GM23338 (cell line): ENCODE measurements around the gene CCDC70. TPM values are rescaled to one million over a fixed set of nuclear protein-coding genes. Genes with fewer than 3 reads are reported as not detected.

ENCODE experiments used
- ATAC-seq: fragments of 200-7000 bp; cut with Tn5 transposase; 3 replicates; pipeline ENCODE4 v1.9.1; 2020
- DNase-seq: peaks from one replicate; pipeline ENCODE4 v3.0.0-alpha.2; 2015; ENCODE audit warnings: low spot score
- H2AFZ ChIP-seq: fragments of 200-600 bp; sonication (generic); 2 replicates; pipeline ENCODE4 v1.8.0; 2016; ENCODE audit warnings: antibody characterized with exemption, mild to moderate bottlenecking, moderate library complexity
- H3F3A ChIP-seq: fragments of 200-600 bp; sonication (generic); replicated peaks from 2 replicates; pipeline ENCODE4 v1.8.0; 2017; ENCODE audit warnings: antibody characterized with exemption, mixed run types, low read depth
- H3K27ac ChIP-seq: fragments of 200-600 bp; sonication (generic); 2 replicates; pipeline ENCODE4 v1.6.1; 2016; ENCODE audit warnings: low read depth
- H3K27me3 ChIP-seq: fragments of 200-600 bp; sonication (generic); 2 replicates; pipeline ENCODE4 v1.8.0; 2016; ENCODE audit warnings: mild to moderate bottlenecking, mixed run types, moderate library complexity; ENCODE audit not compliant: insufficient read depth
- H3K36me3 ChIP-seq: fragments of 200-600 bp; sonication (generic); 2 replicates; pipeline ENCODE4 v1.8.0; 2016; ENCODE audit warnings: mild to moderate bottlenecking; ENCODE audit not compliant: insufficient read depth
- H3K4me1 ChIP-seq: fragments of 200-600 bp; sonication (generic); 2 replicates; pipeline ENCODE4 v1.8.0; 2016; ENCODE audit warnings: mild to moderate bottlenecking, moderate library complexity; ENCODE audit not compliant: insufficient read depth
- H3K4me2 ChIP-seq: fragments of 200-600 bp; sonication (generic); 2 replicates; pipeline ENCODE4 v1.7.1; 2017; ENCODE audit warnings: mixed run types
- H3K4me3 ChIP-seq: fragments of 200-600 bp; sonication (generic); 2 replicates; pipeline ENCODE4 v1.6.1; 2016; ENCODE audit warnings: mixed run types
- H3K79me2 ChIP-seq: fragments of 200-600 bp; sonication (generic); replicated peaks from 2 replicates; pipeline ENCODE4 v1.8.0; 2017; ENCODE audit warnings: mild to moderate bottlenecking; ENCODE audit not compliant: insufficient read depth
- H3K9me2 ChIP-seq: fragments of 200-600 bp; sonication (generic); 2 replicates; pipeline ENCODE4 v1.8.0; 2017; ENCODE audit not compliant: insufficient read depth
- H4K20me1 ChIP-seq: fragments of 200-600 bp; sonication (generic); replicated peaks from 2 replicates; pipeline ENCODE4 v1.8.0; 2017; ENCODE audit warnings: mild to moderate bottlenecking; ENCODE audit not compliant: insufficient read depth
- H3K27ac Mint-ChIP-seq: 2 replicates; pipeline ENCODE4 v1.8.0; 2020; ENCODE audit warnings: inconsistent platforms, mild to moderate bottlenecking, moderate library complexity, mixed read lengths
- H3K27me3 Mint-ChIP-seq: 3 replicates; pipeline ENCODE4 v1.8.0; 2022; ENCODE audit warnings: low read depth, mild to moderate bottlenecking, moderate library complexity, mixed read lengths, inconsistent platforms; ENCODE audit not compliant: insufficient read depth, poor library complexity
- H3K36me3 Mint-ChIP-seq: 3 replicates; pipeline ENCODE4 v1.8.0; 2021; ENCODE audit warnings: low read depth, mild to moderate bottlenecking, inconsistent platforms, moderate library complexity, mixed read lengths
- H3K4me1 Mint-ChIP-seq: 3 replicates; pipeline ENCODE4 v1.8.0; 2020; ENCODE audit warnings: mild to moderate bottlenecking, inconsistent platforms, mixed read lengths
- H3K4me3 Mint-ChIP-seq: 3 replicates; pipeline ENCODE4 v1.8.0; 2021; ENCODE audit warnings: moderate library complexity, mild to moderate bottlenecking, inconsistent platforms, mixed read lengths
- H3K9me3 Mint-ChIP-seq: 3 replicates; pipeline ENCODE4 v1.8.0; 2020; ENCODE audit warnings: moderate library complexity, mild to moderate bottlenecking, inconsistent platforms, mixed read lengths
- CREB1 ChIP-seq: fragments of 250-450 bp; sonication (Bioruptor Pico); IDR thresholded peaks from 2 replicates; pipeline ENCODE4 v1.5.0; 2020; ENCODE audit warnings: low read depth, mild to moderate bottlenecking, moderate library complexity
- EZH2 ChIP-seq: fragments of 200-600 bp; sonication (generic); IDR thresholded peaks from one replicate; pipeline ENCODE4 v1.8.0; 2017; ENCODE audit warnings: antibody characterized with exemption, mild to moderate bottlenecking, low read depth; ENCODE audit not compliant: unreplicated experiment
- NANOG ChIP-seq: IDR thresholded peaks from 2 replicates; pipeline ENCODE4 v1.6.1; 2016; ENCODE audit warnings: antibody characterized with exemption, borderline replicate concordance
- POLR2AphosphoS5 ChIP-seq: IDR thresholded peaks from 2 replicates; pipeline ENCODE4 v1.6.1; 2016; ENCODE audit warnings: antibody characterized with exemption, low read depth
- STAT1 ChIP-seq: IDR thresholded peaks from one replicate; pipeline ENCODE4 v1.6.1; 2016; ENCODE audit warnings: antibody characterized with exemption; ENCODE audit not compliant: unreplicated experiment
- ZNF114 ChIP-seq: fragments of 250-450 bp; sonication (Bioruptor Pico); IDR thresholded peaks from 2 replicates; pipeline ENCODE4 v1.5.0; 2020; ENCODE audit warnings: mild to moderate bottlenecking, moderate library complexity
- polyA plus RNA-seq: library from polyadenylated mRNA; unstranded; fragments of >200 nt; fragmentation: Nextera tagmentation; extraction: Ambion mirVana; gene quantifications from 2 replicates; pipeline ENCODE4 v1.2.1, GENCODE V29; 2016
- total RNA-seq: library from RNA; depleted of rRNA; stranded (reverse); fragments of >200 nt; shearing (Covaris generic); gene quantifications from 2 replicates; pipeline ENCODE4 v1.2.3, GENCODE V29; 2014
- TF ChIP-seq, protein P1 (sequence below), 2 experiments: fragments of 200-600 bp in 1 of 2; sonication (generic) in 1 of 2; conservative IDR thresholded peaks; 2 replicates each; pipeline versions ENCODE4 v1.5.1 to v1.6.1; 2016 to 2017; ENCODE audit warnings: antibody characterized with exemption in 2 of 2, low read depth in 2 of 2, mild to moderate bottlenecking in 2 of 2, moderate library complexity in 1 of 2
- TF ChIP-seq, protein P2 (sequence below): IDR thresholded peaks from 2 replicates; pipeline ENCODE4 v1.6.1; 2016; ENCODE audit warnings: antibody characterized with exemption
- TF ChIP-seq, protein P3 (sequence below): fragments of 250-450 bp; sonication (Bioruptor Pico); IDR thresholded peaks from 2 replicates; pipeline ENCODE4 v1.5.0; 2020; ENCODE audit warnings: mild to moderate bottlenecking, moderate library complexity

CCDC70 gene
- total and polyA plus RNA-seq, 2 experiments from 2014 or later, result not detected

DNA sequence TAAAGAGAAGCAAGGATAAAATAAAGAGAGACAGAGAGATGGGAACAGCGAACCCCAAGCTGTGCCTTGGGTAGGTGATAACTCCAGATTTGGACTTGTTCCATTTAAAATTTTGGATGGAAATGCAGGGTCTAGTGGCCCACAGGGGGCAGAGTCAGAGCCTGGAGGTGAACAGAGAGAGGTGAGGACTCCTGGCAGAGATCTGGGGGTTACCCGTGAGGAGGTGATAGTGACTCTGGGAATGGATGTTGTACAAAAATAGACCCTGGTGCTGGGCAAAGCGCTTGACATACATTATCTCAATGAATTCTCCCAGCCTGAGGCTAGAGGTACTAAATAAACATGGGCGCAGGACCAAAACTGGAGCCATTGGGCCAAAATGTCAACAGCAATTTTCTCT is 43.5 kb upstream of the CCDC70 start:
- Histone ChIP-seq H3K79me2 (no peaks in the 10 kb centered on the region), H3K27me3 (no peaks in the 10 kb centered on the region), H4K20me1 (no peaks in the 10 kb centered on the region), H3K4me2 (no peak overlapping the region), H2AFZ (0 out of 2 replicates have a peak overlapping the region, but pooled peaks have one; percentile 28), H3K4me1 (peaks cover 31% of the 10 kb centered on the region), H3F3A (no peaks in the 10 kb centered on the region), H3K36me3 (no peaks in the 10 kb centered on the region), H3K4me3 (no peak overlapping the region), H3K9me2 (no peaks in the 10 kb centered on the region), H3K27ac (no peak overlapping the region)
- TF ChIP-seq, protein P1, sequence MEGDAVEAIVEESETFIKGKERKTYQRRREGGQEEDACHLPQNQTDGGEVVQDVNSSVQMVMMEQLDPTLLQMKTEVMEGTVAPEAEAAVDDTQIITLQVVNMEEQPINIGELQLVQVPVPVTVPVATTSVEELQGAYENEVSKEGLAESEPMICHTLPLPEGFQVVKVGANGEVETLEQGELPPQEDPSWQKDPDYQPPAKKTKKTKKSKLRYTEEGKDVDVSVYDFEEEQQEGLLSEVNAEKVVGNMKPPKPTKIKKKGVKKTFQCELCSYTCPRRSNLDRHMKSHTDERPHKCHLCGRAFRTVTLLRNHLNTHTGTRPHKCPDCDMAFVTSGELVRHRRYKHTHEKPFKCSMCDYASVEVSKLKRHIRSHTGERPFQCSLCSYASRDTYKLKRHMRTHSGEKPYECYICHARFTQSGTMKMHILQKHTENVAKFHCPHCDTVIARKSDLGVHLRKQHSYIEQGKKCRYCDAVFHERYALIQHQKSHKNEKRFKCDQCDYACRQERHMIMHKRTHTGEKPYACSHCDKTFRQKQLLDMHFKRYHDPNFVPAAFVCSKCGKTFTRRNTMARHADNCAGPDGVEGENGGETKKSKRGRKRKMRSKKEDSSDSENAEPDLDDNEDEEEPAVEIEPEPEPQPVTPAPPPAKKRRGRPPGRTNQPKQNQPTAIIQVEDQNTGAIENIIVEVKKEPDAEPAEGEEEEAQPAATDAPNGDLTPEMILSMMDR (conservative IDR thresholded peaks at IDR 0.05; ENCODE audit: low read depth in 2 of 2), result peak; percentile 39 to 41; a peak in 2 of 4 replicates
- TF ChIP-seq, protein P2, sequence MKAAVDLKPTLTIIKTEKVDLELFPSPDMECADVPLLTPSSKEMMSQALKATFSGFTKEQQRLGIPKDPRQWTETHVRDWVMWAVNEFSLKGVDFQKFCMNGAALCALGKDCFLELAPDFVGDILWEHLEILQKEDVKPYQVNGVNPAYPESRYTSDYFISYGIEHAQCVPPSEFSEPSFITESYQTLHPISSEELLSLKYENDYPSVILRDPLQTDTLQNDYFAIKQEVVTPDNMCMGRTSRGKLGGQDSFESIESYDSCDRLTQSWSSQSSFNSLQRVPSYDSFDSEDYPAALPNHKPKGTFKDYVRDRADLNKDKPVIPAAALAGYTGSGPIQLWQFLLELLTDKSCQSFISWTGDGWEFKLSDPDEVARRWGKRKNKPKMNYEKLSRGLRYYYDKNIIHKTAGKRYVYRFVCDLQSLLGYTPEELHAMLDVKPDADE, result no peak
- no peak for TF ChIP-seq STAT1
- Mint-ChIP-seq H3K4me3 (no peak overlapping the region), H3K27ac (no peak overlapping the region), H3K27me3 (no peaks in the 10 kb centered on the region), H3K9me3 (no peaks in the 10 kb centered on the region), H3K36me3 (no peaks in the 10 kb centered on the region), H3K4me1 (peaks cover 45% of the 10 kb centered on the region)
- DNase-seq (no peak), ATAC-seq (peak; percentile 13; the same call in 2 of the 3 replicates)

DNA sequence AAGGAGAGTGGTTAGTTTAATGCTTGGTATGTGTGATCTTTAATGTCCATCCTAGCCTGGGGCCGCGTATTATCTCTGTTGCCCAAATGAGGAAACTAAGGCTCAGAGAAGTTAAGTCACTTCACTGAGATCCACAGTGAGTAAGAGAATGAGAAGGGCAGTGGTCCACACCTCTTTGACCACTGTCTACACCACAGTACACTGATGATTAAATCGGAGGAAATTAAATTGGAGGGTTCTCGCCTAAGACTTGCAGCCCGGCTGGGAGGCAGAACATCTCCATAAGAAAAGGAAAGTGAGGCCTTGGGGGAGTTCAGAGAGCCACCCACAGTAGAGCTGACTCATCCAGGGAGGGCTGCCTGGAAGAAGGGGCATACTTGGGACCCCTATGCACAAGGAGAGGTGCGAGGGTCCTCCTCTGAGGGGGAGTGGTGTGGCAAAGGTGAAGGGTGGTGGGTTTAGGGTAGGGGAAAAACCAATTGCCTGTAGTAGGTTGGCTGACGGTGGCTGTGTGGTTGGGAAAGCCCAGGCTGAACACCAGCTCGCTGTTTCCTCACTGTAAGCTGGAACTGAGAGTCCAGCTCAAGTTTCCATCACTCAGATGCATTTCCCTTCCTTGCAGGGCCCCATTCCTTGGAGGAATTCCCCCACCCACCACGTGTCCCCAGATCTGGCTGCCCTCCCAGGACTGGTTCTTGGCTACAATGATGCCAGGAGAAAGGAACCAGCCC is 42.8 kb upstream of the CCDC70 start:
- DNase-seq (no peak), ATAC-seq (peak; percentile 35)
- Histone ChIP-seq H3F3A (no peaks in the 10 kb centered on the region), H3K4me2 (peak overlapping the region; percentile 64), H3K4me3 (no peak overlapping the region), H3K36me3 (no peaks in the 10 kb centered on the region), H2AFZ (peak overlapping the region; percentile 78; the same call in 1 of the 2 replicates), H3K79me2 (no peaks in the 10 kb centered on the region), H4K20me1 (no peaks in the 10 kb centered on the region), H3K9me2 (no peaks in the 10 kb centered on the region), H3K27ac (no peak overlapping the region), H3K4me1 (peaks cover 31% of the 10 kb centered on the region), H3K27me3 (no peaks in the 10 kb centered on the region)
- no peaks in the 10 kb centered on the region for H3K27me3 Mint-ChIP-seq
- H3K36me3 Mint-ChIP-seq, result no peaks in the 10 kb centered on the region
- no peak overlapping the region; the same call in 1 of the 2 replicates for H3K27ac Mint-ChIP-seq
- no peak overlapping the region for H3K4me3 Mint-ChIP-seq
- H3K4me1 Mint-ChIP-seq, result peaks cover 45% of the 10 kb centered on the region
- H3K9me3 Mint-ChIP-seq, result no peaks in the 10 kb centered on the region
- TF ChIP-seq POLR2AphosphoS5 (no peak), NANOG (no peak), ZNF114 (CRISPR knock-in tag) (no peak), EZH2 (no peak), CREB1 (CRISPR knock-in tag) (no peak)
- TF ChIP-seq, protein P3, sequence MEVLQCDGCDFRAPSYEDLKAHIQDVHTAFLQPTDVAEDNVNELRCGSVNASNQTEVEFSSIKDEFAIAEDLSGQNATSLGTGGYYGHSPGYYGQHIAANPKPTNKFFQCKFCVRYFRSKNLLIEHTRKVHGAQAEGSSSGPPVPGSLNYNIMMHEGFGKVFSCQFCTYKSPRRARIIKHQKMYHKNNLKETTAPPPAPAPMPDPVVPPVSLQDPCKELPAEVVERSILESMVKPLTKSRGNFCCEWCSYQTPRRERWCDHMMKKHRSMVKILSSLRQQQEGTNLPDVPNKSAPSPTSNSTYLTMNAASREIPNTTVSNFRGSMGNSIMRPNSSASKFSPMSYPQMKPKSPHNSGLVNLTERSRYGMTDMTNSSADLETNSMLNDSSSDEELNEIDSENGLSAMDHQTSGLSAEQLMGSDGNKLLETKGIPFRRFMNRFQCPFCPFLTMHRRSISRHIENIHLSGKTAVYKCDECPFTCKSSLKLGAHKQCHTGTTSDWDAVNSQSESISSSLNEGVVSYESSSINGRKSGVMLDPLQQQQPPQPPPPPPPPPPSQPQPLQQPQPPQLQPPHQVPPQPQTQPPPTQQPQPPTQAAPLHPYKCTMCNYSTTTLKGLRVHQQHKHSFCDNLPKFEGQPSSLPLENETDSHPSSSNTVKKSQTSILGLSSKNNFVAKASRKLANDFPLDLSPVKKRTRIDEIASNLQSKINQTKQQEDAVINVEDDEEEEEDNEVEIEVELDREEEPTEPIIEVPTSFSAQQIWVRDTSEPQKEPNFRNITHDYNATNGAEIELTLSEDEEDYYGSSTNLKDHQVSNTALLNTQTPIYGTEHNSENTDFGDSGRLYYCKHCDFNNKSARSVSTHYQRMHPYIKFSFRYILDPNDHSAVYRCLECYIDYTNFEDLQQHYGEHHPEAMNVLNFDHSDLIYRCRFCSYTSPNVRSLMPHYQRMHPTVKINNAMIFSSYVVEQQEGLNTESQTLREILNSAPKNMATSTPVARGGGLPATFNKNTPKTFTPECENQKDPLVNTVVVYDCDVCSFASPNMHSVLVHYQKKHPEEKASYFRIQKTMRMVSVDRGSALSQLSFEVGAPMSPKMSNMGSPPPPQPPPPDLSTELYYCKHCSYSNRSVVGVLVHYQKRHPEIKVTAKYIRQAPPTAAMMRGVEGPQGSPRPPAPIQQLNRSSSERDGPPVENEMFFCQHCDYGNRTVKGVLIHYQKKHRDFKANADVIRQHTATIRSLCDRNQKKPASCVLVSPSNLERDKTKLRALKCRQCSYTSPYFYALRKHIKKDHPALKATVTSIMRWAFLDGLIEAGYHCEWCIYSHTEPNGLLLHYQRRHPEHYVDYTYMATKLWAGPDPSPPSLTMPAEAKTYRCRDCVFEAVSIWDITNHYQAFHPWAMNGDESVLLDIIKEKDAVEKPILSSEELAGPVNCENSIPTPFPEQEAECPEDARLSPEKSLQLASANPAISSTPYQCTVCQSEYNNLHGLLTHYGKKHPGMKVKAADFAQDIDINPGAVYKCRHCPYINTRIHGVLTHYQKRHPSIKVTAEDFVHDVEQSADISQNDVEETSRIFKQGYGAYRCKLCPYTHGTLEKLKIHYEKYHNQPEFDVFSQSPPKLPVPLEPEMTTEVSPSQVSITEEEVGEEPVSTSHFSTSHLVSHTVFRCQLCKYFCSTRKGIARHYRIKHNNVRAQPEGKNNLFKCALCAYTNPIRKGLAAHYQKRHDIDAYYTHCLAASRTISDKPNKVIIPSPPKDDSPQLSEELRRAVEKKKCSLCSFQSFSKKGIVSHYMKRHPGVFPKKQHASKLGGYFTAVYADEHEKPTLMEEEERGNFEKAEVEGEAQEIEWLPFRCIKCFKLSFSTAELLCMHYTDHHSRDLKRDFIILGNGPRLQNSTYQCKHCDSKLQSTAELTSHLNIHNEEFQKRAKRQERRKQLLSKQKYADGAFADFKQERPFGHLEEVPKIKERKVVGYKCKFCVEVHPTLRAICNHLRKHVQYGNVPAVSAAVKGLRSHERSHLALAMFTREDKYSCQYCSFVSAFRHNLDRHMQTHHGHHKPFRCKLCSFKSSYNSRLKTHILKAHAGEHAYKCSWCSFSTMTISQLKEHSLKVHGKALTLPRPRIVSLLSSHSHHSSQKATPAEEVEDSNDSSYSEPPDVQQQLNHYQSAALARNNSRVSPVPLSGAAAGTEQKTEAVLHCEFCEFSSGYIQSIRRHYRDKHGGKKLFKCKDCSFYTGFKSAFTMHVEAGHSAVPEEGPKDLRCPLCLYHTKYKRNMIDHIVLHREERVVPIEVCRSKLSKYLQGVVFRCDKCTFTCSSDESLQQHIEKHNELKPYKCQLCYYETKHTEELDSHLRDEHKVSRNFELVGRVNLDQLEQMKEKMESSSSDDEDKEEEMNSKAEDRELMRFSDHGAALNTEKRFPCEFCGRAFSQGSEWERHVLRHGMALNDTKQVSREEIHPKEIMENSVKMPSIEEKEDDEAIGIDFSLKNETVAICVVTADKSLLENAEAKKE, result no peak
- TF ChIP-seq, protein P1 (conservative IDR thresholded peaks at IDR 0.05; ENCODE audit: low read depth in 2 of 2), result no peak
